ENCODE data around the gene CLBA1. TPM values are rescaled to one million over a fixed set of nuclear protein-coding genes. Genes with fewer than 3 reads are reported as not detected.

The CLBA1 gene
- total and polyA plus RNA-seq, 9 of the 15 experiments (the other 6 are each of a cell fraction or from before 2014, with no cell fraction given), result 0.04 to 3.9 (median 2.6) TPM

DNA sequence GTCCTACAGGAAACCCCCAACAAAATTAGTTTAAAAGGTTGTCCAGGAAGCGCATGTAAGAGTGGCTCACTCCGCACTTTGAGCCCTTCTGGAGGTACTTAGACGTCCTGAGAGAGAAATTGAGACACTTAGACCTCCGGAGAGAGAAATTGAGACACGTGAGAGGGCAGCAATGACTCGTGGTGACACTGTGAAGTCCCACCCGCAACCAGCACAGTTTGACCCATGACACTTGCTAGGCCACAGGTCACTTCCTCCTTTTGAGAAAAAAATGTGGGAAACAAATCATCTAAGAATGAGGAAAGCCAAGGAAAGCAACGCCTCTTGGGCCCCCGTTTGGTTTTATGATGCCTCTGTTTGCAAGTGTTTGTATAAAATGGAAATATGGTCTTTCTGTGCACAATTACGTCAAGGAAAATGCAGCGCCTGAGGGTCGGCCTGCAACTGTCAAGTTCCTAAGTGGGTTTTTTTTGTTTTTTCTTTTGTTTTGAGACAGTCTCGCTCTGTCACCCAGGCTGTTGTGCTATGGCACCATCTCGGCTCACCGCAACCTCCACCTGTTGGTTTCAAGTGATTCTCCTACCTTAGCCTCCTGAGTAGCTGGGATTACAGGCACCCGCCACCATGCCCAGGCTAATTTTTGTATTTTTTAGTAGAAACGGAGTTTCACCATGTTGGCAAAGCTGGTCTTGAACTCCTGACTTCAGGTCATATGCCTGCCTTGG, 48.9 kb downstream of the CLBA1 start:
- intact Hi-C loops (cut with micrococcal nuclease) (no loop called here), in situ Hi-C loops (cut with MboI) (no loop called here)
- POLR2A ChIA-PET, result no interaction called here
- no peaks in the 10 kb centered on the region; a peak in 2 of 5 replicates for H3K4me1 ChIP-seq (replicated peaks in 1 of 2; ENCODE audit: control insufficient read depth in 2 of 2, insufficient read depth in 2 of 2, low read length in 2 of 2)
- no peak overlapping the region for H3K9ac ChIP-seq (ENCODE audit: insufficient read depth in 1 of 2, low read depth in 2 of 2, low read length in 2 of 2)
- H3K9me3 ChIP-seq (replicated peaks; ENCODE audit: control insufficient read depth, insufficient read depth, low read depth, low read length), result no peaks in the 10 kb centered on the region
- BruUV-seq (replicated peaks), result no TSS peak
- H4K20me1 ChIP-seq (replicated peaks; ENCODE audit: control insufficient read depth, insufficient read depth, low read length), result no peaks in the 10 kb centered on the region
- DNase-seq (ENCODE audit: extremely low read depth in 1 of 4, low spot score in 3 of 4), result no peak
- no peaks in the 10 kb centered on the region for H3K27me3 ChIP-seq (ENCODE audit: control insufficient read depth in 2 of 2, insufficient read depth in 2 of 2, low read length in 2 of 2)
- no peaks in the 10 kb centered on the region for H3K9me1 ChIP-seq (ENCODE audit: control insufficient read depth, insufficient read depth, low read length)
- H2AFZ ChIP-seq (ENCODE audit: low read depth, low read length), result peak overlapping the region; percentile 66
- ATAC-seq, result no peak
- H3K27ac ChIP-seq (ENCODE audit: extremely low read depth, low read depth, low read length), result no peak overlapping the region
- no peak overlapping the region for H3K4me3 ChIP-seq
- H3K36me3 ChIP-seq (ENCODE audit: control insufficient read depth, insufficient read depth, low read length), result no peaks in the 10 kb centered on the region
- WGBS (ENCODE audit: insufficient coverage, low coverage, missing lambda C conversion rate), result 62% methylated on average over 15 of the region's 17 CpGs
- no peak overlapping the region for H3K4me2 ChIP-seq (ENCODE audit: insufficient read depth, low read length)
- H3K79me2 ChIP-seq (ENCODE audit: control insufficient read depth, insufficient read depth, low read length), result no peaks in the 10 kb centered on the region
- FAIRE-seq, result no peak
- CTCF ChIA-PET (ENCODE audit: low intra/inter-chr PET ratio), result no interaction called here
- TF ChIP-seq, protein P1, sequence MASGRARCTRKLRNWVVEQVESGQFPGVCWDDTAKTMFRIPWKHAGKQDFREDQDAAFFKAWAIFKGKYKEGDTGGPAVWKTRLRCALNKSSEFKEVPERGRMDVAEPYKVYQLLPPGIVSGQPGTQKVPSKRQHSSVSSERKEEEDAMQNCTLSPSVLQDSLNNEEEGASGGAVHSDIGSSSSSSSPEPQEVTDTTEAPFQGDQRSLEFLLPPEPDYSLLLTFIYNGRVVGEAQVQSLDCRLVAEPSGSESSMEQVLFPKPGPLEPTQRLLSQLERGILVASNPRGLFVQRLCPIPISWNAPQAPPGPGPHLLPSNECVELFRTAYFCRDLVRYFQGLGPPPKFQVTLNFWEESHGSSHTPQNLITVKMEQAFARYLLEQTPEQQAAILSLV (tag; IDR thresholded peaks at IDR 0.05), result no peak
- TF ChIP-seq, protein P2, sequence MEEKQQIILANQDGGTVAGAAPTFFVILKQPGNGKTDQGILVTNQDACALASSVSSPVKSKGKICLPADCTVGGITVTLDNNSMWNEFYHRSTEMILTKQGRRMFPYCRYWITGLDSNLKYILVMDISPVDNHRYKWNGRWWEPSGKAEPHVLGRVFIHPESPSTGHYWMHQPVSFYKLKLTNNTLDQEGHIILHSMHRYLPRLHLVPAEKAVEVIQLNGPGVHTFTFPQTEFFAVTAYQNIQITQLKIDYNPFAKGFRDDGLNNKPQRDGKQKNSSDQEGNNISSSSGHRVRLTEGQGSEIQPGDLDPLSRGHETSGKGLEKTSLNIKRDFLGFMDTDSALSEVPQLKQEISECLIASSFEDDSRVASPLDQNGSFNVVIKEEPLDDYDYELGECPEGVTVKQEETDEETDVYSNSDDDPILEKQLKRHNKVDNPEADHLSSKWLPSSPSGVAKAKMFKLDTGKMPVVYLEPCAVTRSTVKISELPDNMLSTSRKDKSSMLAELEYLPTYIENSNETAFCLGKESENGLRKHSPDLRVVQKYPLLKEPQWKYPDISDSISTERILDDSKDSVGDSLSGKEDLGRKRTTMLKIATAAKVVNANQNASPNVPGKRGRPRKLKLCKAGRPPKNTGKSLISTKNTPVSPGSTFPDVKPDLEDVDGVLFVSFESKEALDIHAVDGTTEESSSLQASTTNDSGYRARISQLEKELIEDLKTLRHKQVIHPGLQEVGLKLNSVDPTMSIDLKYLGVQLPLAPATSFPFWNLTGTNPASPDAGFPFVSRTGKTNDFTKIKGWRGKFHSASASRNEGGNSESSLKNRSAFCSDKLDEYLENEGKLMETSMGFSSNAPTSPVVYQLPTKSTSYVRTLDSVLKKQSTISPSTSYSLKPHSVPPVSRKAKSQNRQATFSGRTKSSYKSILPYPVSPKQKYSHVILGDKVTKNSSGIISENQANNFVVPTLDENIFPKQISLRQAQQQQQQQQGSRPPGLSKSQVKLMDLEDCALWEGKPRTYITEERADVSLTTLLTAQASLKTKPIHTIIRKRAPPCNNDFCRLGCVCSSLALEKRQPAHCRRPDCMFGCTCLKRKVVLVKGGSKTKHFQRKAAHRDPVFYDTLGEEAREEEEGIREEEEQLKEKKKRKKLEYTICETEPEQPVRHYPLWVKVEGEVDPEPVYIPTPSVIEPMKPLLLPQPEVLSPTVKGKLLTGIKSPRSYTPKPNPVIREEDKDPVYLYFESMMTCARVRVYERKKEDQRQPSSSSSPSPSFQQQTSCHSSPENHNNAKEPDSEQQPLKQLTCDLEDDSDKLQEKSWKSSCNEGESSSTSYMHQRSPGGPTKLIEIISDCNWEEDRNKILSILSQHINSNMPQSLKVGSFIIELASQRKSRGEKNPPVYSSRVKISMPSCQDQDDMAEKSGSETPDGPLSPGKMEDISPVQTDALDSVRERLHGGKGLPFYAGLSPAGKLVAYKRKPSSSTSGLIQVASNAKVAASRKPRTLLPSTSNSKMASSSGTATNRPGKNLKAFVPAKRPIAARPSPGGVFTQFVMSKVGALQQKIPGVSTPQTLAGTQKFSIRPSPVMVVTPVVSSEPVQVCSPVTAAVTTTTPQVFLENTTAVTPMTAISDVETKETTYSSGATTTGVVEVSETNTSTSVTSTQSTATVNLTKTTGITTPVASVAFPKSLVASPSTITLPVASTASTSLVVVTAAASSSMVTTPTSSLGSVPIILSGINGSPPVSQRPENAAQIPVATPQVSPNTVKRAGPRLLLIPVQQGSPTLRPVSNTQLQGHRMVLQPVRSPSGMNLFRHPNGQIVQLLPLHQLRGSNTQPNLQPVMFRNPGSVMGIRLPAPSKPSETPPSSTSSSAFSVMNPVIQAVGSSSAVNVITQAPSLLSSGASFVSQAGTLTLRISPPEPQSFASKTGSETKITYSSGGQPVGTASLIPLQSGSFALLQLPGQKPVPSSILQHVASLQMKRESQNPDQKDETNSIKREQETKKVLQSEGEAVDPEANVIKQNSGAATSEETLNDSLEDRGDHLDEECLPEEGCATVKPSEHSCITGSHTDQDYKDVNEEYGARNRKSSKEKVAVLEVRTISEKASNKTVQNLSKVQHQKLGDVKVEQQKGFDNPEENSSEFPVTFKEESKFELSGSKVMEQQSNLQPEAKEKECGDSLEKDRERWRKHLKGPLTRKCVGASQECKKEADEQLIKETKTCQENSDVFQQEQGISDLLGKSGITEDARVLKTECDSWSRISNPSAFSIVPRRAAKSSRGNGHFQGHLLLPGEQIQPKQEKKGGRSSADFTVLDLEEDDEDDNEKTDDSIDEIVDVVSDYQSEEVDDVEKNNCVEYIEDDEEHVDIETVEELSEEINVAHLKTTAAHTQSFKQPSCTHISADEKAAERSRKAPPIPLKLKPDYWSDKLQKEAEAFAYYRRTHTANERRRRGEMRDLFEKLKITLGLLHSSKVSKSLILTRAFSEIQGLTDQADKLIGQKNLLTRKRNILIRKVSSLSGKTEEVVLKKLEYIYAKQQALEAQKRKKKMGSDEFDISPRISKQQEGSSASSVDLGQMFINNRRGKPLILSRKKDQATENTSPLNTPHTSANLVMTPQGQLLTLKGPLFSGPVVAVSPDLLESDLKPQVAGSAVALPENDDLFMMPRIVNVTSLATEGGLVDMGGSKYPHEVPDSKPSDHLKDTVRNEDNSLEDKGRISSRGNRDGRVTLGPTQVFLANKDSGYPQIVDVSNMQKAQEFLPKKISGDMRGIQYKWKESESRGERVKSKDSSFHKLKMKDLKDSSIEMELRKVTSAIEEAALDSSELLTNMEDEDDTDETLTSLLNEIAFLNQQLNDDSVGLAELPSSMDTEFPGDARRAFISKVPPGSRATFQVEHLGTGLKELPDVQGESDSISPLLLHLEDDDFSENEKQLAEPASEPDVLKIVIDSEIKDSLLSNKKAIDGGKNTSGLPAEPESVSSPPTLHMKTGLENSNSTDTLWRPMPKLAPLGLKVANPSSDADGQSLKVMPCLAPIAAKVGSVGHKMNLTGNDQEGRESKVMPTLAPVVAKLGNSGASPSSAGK (IDR thresholded peaks at IDR 0.05), result 0 out of 2 replicates have a peak, but pooled peaks have one; percentile 29
- TF ChIP-seq RFX1 (IDR thresholded peaks at IDR 0.05) (no peak), PYGO2 (tag; IDR thresholded peaks at IDR 0.05) (no peak), POLR2B (IDR thresholded peaks at IDR 0.05; ENCODE audit: low read depth, partially characterized antibody) (no peak), BHLHE40 (IDR thresholded peaks at IDR 0.05; ENCODE audit: low read length) (0 out of 2 replicates have a peak, but pooled peaks have one; percentile 25), SPI1 (IDR thresholded peaks at IDR 0.05; ENCODE audit: borderline replicate concordance, low read depth, low read length) (peak; percentile 84), L3MBTL2 (IDR thresholded peaks at IDR 0.05) (peak; percentile 37; the same call in 1 of the 2 replicates), EP400 (IDR thresholded peaks at IDR 0.05) (no peak), MED1 (CRISPR knock-in tag; IDR thresholded peaks at IDR 0.05; ENCODE audit: borderline replicate concordance) (no peak)

Measured in K562 (cell line).